Measurements from ENCODE around the gene PLB1. TPM values are rescaled to one million over a fixed set of nuclear protein-coding genes. Genes with fewer than 3 reads are reported as not detected.

The PLB1 gene
- polyA plus RNA-seq, 3 donors = 1.2 to 1.7 (median 1.4) TPM

GRCh38 chr2:28587526-28588291 lies 91.8 kb downstream of the PLB1 start:
- DNase-seq (ENCODE audit: low read depth in 3 of 3, low spot score in 2 of 3) = no peak

GRCh38 chr2:28588292-28588670 lies 92.4 kb downstream of the PLB1 start:
- DNase-seq (ENCODE audit: low read depth in 3 of 3, low spot score in 2 of 3) = no peak

GRCh38 chr2:28589746-28590463 lies 94.0 kb downstream of the PLB1 start:
- DNase-seq (ENCODE audit: low read depth in 3 of 3, low spot score in 2 of 3) = no peak

GRCh38 chr2:28590496-28591301 lies 94.8 kb downstream of the PLB1 start:
- no peak for DNase-seq (ENCODE audit: low read depth in 3 of 3, low spot score in 2 of 3)

GRCh38 chr2:28591711-28592335 lies 96.0 kb downstream of the PLB1 start:
- DNase-seq (ENCODE audit: low read depth in 3 of 3, low spot score in 2 of 3) = no peak

- DNase-seq (ENCODE audit: low read depth in 3 of 3, low spot score in 2 of 3) = no peak
Measured at GRCh38 chr2:28592481-28592880, 96.6 kb downstream of the PLB1 start.

GRCh38 chr2:28593160-28593755 lies 97.4 kb downstream of the PLB1 start:
- no peak for DNase-seq (ENCODE audit: low read depth in 3 of 3, low spot score in 2 of 3)

- DNase-seq (ENCODE audit: low read depth in 3 of 3, low spot score in 2 of 3) = no peak
Measured at GRCh38 chr2:28594000-28594331, 98.1 kb downstream of the PLB1 start.

GRCh38 chr2:28594332-28595108 lies 98.7 kb downstream of the PLB1 start:
- DNase-seq (ENCODE audit: low read depth in 3 of 3, low spot score in 2 of 3) = peak in 2 of 3 donors; percentile 80 to 81

GRCh38 chr2:28595323-28595722 lies 99.5 kb downstream of the PLB1 start:
- no peak for DNase-seq (ENCODE audit: low read depth in 3 of 3, low spot score in 2 of 3)

GRCh38 chr2:28598484-28598883 lies 102.6 kb downstream of the PLB1 start:
- DNase-seq (ENCODE audit: low read depth in 3 of 3, low spot score in 2 of 3) = no peak

GRCh38 chr2:28600181-28600580 lies 104.3 kb downstream of the PLB1 start:
- DNase-seq (ENCODE audit: low read depth in 3 of 3, low spot score in 2 of 3) = no peak

GRCh38 chr2:28601616-28602015 lies 105.8 kb downstream of the PLB1 start:
- DNase-seq (ENCODE audit: low read depth in 3 of 3, low spot score in 2 of 3) = no peak

- DNase-seq (ENCODE audit: low read depth in 3 of 3, low spot score in 2 of 3) = no peak
Measured at GRCh38 chr2:28602136-28602660, 106.3 kb downstream of the PLB1 start.

GRCh38 chr2:28602751-28603639 lies 107.1 kb downstream of the PLB1 start:
- no peak for DNase-seq (ENCODE audit: low read depth in 3 of 3, low spot score in 2 of 3)

GRCh38 chr2:28603821-28604220 lies 108.0 kb downstream of the PLB1 start:
- no peak for DNase-seq (ENCODE audit: low read depth in 3 of 3, low spot score in 2 of 3)

GRCh38 chr2:28604284-28604843 lies 108.5 kb downstream of the PLB1 start:
- DNase-seq (ENCODE audit: low read depth in 3 of 3, low spot score in 2 of 3) = no peak

GRCh38 chr2:28606986-28607441 lies 111.2 kb downstream of the PLB1 start:
- no peak for DNase-seq (ENCODE audit: low read depth in 3 of 3, low spot score in 2 of 3)
